HCT116 (cell line): ENCODE data around the gene LRP4.

Experiments
- EZH2 ChIP-seq: fragments of 200-600 bp; sonication (generic); IDR thresholded peaks from 2 replicates; pipeline ENCODE4 v1.6.1; 2017; ENCODE audit warnings: antibody characterized with exemption, mixed run types
- FOSL1 ChIP-seq: IDR thresholded peaks from 2 replicates; pipeline ENCODE4 v1.6.1; 2012; ENCODE audit warnings: low read depth
- POLR2A ChIP-seq: IDR thresholded peaks from 2 replicates; pipeline ENCODE4 v1.7.0; 2011; ENCODE audit warnings: borderline replicate concordance; ENCODE audit not compliant: insufficient read depth, insufficient read length; ENCODE audit errors: extremely low read depth
- POLR2AphosphoS5 ChIP-seq: IDR thresholded peaks from 2 replicates; pipeline ENCODE4 v1.6.1; 2011; ENCODE audit warnings: mild to moderate bottlenecking, low read depth, low read length, moderate library complexity
- RAD21 ChIP-seq: IDR thresholded peaks from 2 replicates; pipeline ENCODE4 v1.6.1; 2012; ENCODE audit warnings: low read depth, mild to moderate bottlenecking
- TF ChIP-seq, protein P1 (sequence below), 3 experiments: fragments of 200-600 bp in 1 of 3; sonication (generic) in 1 of 3; IDR thresholded peaks in 2 of 3; conservative IDR thresholded peaks in 1 of 3; 2 replicates each; pipeline ENCODE4 v1.5.1; 2012 to 2017; ENCODE audit warnings: low read depth in 2 of 3, low read length in 2 of 3, antibody characterized with exemption in 1 of 3, borderline replicate concordance in 1 of 3, control low read depth in 1 of 3, mild to moderate bottlenecking in 1 of 3, mixed read lengths in 1 of 3, mixed run types in 1 of 3, moderate library complexity in 1 of 3; ENCODE audit not compliant: insufficient read depth in 1 of 3
- TF ChIP-seq, protein P2 (sequence below): IDR thresholded peaks from 2 replicates; pipeline ENCODE4 v1.6.1; 2012

DNA sequence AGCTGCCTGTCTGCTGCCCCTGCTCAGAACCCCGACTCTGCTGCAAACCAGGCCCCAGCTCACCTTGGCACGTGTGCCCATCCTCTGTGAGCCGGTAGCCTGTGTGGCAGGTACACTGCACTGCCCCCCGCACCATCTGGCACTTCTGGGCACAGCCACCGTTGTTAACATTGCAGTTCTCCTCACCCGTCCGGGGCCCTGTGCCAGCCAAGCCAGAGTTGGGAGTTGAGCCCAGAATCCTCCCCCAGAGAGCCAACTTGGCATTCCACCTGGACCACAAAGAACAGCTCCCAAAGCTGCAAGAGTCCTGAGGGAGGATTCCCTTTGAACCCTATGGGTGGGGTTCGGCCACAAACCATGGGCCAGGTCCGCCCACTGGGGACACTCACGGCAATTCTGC lies 22.5 kb downstream of the LRP4 start:
- TF ChIP-seq, protein P1, sequence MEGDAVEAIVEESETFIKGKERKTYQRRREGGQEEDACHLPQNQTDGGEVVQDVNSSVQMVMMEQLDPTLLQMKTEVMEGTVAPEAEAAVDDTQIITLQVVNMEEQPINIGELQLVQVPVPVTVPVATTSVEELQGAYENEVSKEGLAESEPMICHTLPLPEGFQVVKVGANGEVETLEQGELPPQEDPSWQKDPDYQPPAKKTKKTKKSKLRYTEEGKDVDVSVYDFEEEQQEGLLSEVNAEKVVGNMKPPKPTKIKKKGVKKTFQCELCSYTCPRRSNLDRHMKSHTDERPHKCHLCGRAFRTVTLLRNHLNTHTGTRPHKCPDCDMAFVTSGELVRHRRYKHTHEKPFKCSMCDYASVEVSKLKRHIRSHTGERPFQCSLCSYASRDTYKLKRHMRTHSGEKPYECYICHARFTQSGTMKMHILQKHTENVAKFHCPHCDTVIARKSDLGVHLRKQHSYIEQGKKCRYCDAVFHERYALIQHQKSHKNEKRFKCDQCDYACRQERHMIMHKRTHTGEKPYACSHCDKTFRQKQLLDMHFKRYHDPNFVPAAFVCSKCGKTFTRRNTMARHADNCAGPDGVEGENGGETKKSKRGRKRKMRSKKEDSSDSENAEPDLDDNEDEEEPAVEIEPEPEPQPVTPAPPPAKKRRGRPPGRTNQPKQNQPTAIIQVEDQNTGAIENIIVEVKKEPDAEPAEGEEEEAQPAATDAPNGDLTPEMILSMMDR (IDR thresholded peaks at IDR 0.05 in 2 of 3, conservative IDR thresholded peaks at IDR 0.05 in 1 of 3; ENCODE audit: borderline replicate concordance in 1 of 3, insufficient read depth in 1 of 3, low read depth in 2 of 3, low read length in 2 of 3) = no peak
- no peak for TF ChIP-seq POLR2AphosphoS5
- no peak for TF ChIP-seq RAD21
- TF ChIP-seq EZH2 = no peak
- TF ChIP-seq FOSL1 = no peak
- no peak for TF ChIP-seq POLR2A
- TF ChIP-seq, protein P2, sequence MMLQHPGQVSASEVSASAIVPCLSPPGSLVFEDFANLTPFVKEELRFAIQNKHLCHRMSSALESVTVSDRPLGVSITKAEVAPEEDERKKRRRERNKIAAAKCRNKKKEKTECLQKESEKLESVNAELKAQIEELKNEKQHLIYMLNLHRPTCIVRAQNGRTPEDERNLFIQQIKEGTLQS = no peak
